ENCODE measurements around the gene CCDC197.

DNA sequence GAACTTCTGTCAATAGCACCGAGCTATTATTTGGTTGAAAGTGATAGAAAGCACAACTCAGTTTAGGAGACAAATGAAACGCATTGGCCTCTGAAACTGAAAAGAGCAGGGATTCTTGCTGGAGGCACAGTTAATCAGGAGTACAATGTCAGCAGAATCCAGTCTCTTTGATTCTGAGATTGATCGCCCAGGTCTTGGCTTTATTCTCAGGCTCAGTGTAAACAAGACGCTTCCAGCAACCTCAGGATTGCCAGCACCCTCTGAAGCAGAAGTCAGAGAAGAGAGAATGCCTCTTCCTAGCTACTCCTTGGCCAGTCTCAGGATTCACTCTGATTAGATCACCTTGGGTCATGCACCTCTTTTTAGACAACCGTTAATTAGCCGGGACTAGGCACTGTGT, 17.3 kb downstream of the CCDC197 start:
- TF ChIP-seq POLR2A (IDR thresholded peaks at IDR 0.05) (no peak), CTCF (IDR thresholded peaks at IDR 0.05) (no peak)

Measured in testis (tissue), 2 donors.